Activated T-cell treated with anti-CD3 and anti-CD28 coated beads for 1 hour (primary cell): Measurements from ENCODE around the gene PKNOX1.
"Not testable (repeated sequence)": the region's sequence is repeated elsewhere in the genome, so short reads cannot be mapped to it uniquely, and the experiment has no call there.

ENCODE experiments used
- DNase-seq: peaks from one replicate; pipeline ENCODE4 v3.0.0-alpha.2; 2020; ENCODE audit warnings: low read depth

PKNOX1 gene, protein sequence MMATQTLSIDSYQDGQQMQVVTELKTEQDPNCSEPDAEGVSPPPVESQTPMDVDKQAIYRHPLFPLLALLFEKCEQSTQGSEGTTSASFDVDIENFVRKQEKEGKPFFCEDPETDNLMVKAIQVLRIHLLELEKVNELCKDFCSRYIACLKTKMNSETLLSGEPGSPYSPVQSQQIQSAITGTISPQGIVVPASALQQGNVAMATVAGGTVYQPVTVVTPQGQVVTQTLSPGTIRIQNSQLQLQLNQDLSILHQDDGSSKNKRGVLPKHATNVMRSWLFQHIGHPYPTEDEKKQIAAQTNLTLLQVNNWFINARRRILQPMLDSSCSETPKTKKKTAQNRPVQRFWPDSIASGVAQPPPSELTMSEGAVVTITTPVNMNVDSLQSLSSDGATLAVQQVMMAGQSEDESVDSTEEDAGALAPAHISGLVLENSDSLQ

DNA sequence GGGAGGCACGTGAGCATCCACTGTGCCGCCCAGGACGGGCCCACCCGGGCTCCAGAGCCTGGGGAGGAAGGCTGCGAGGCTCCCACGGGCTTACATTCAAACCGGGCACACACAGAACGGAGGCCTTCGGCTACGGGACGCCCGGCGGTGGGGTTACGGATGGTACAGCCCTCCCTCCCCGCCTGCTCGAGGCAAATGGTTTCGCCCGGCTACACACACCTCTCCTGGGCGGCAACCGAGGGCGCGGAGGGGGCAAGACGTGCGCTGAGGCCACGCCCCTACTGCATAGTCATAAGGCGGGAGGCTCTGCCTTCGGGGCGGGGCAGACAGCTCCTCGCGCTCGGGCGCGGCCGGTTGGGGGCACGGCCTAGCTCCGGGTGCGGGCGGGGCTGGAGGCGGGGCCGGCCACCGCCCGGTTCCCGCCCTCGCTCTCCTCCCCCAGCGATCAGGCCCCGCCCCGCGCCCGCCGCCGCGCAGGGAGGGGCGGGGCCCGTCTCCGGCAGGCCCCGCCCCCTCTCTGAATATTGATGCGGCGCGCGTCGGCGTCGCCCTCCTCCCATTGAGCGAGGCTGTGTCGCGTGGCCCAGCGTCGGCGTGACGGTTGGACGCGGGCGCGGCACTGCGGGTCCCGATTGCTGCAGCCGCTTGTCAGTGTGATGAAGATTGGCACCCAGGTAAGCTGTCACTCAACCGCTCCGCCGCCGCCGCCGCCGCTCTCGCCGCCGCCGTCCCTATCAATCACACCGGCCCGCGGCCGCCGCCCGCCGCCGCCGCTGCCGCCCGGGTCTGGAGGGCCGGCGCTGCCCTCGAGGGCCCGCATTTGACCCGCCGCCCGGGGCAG lies at the start of gene PKNOX1:
TSS of gene PKNOX1 (plus strand) at position 572 of the 841 bp plus-strand sequence. CDS start 29,820 bp downstream, outside the sequence.
- DNase-seq = peak; percentile 99

DNA sequence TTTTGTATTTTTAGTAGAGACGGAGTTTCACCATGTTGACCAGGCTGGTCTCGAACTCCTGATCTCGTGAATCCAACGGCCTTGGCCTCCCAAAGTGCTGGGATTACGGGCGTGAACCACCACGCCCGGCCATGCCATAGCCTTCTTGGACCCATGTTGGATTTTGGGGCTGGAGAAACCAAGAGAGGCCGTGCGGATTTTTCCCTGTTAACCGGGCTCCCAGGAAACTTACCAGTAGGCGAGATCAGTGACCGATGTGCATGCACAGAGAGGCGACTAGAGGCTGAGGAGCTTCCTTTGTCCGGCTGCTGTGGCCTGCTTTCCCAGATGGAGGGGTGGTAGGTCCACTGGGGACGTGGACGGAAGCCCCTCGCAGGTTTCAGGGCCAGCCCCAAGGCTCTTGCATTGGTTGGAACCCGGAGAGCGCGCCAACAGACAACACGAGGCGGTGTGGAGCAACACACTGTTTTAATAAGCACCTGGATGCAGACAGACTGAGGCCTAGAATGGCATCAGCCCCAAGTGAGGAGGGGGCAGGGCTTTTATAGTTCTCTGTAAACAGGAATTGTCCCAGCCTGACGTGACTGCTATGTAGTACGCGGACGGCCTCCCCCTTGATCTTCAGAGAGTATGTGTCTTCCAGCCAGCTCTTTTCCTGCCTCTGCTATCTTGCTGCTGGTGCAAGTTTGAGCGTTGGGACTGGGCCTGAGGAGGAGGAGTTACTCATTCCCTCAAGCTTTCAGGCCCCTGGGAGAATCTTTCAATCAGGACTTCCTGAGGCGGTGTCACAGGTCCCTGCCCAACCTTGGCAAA lies 49.0 kb upstream of the PKNOX1 start, which contains the start of gene ERVH48-1:
TSS of gene ERVH48-1 (minus strand) at position 517 of the 813 bp plus-strand sequence. CDS start 6,624 bp downstream, outside the sequence.
- DNase-seq = no peak

DNA sequence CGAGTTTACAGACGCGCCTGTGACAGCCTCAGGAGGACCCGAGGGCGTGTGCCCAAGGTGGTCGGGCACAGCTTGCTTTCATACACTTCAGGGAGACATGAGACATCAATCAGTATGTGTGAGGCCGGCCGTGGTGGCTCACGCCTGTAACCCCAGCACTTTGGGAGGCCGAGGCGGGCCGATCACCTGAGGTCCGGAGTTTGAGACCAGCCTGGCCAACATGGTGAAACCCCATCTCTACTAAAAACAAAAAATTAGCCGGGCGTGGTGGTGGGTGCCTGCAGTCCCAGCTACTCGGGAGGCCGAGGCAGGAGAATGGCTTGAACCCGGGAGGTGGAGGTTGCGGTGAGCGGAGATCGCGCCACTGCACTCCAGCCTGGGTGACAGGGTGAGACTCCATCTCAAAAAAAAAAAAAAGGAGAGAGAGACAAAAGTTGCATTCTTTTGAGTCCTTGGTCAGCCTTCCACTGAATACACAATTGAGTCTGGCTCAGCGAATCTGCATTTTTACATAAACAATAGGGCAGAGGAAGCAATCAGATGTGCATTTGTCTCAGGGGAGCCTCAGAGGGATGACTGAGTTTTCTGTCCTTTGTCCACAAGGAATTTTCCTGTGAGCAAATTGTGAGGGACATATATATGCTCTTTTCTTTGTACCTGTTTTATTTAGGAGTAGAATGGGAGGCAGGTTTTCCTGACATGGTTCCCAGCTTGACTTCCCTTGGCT lies 46.7 kb upstream of the PKNOX1 start:
- not testable (repeated sequence) for DNase-seq

DNA sequence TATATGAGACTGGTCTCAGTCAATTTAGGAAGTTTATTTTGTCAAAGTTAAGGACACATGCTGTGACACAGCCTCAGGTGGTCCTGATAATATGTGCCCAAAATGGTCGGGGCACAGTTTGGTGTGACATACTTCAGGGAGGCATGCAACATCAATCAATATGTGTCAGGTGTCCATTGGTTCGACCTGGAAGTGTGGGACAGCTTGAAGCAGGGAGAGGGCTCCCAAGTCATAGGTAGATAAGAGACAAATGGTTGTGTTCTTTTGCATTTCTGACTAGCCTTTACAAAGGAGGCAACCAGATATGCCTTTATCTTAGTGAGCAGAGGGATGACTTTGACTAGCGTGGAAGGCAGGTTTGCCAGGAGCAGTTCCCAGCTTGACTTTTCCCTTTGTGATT lies 44.4 kb upstream of the PKNOX1 start:
- no peak for DNase-seq

DNA sequence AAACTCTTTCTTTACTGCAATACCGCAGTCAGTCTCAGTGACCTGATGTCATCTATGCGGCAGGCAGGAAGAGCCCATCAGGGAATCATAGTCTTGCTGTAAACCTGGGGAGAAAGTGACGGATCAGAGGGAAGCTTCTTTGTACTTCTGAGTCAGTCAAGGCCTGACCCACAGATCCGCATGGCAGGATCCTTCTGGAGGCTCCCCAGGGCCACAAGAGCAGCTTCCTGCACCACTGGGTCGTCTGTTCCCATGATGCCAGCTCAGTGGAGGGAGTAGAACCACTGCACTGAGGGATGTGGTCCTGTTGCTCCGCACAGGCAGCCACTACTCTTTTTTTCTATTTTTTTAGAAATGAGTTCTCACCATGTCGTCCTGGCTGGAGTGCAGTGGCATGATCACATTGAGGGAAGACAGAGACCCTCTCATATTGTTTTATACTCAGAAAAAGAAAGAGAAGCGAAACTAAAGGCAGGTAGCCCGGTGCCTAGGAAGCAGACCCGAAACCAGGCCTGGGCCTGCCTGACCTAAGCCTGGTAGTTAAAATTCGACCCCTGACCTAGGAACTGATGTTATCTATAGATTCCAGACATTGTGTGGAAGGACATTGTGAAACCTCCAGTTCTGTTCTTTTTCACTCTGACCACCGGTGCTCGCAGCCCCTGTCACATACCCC lies 42.7 kb upstream of the PKNOX1 start:
- DNase-seq = no peak

DNA sequence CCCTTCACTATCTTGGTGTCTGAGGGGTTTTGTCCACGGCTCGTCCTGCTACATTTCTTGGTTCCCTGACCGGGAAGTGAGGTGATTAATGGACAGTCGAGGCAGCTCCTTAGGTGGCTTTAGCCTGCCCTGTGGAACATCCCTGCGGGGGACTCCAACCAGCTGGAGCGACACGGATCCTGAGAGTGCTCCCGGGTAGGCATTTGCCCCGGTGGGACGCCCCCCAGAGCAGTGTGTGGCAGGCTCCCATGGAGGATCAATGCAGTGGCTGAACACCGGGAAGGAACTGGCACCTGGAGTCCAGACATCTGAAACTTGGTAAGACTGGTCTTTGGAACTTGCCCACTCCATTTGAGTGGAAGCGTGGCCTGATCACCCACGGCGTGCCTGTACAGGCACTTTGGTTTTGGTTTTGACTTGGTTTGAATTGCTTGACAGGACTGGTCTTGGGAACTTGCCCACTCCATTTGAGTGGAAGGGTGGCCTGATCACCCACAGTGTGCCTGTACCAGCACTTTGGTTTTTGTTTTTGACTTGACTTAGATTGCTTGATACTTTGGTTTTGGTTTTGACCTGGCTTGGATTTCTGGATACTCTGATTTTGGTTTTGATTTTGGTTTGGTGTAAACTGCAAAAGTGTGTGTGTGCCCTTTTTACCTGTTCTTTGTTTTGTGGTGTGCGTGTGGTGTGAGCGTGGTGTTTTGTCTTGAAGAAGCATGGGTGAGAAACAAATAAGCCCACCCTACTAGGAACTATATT lies 41.8 kb upstream of the PKNOX1 start:
- DNase-seq = not testable (repeated sequence)

DNA sequence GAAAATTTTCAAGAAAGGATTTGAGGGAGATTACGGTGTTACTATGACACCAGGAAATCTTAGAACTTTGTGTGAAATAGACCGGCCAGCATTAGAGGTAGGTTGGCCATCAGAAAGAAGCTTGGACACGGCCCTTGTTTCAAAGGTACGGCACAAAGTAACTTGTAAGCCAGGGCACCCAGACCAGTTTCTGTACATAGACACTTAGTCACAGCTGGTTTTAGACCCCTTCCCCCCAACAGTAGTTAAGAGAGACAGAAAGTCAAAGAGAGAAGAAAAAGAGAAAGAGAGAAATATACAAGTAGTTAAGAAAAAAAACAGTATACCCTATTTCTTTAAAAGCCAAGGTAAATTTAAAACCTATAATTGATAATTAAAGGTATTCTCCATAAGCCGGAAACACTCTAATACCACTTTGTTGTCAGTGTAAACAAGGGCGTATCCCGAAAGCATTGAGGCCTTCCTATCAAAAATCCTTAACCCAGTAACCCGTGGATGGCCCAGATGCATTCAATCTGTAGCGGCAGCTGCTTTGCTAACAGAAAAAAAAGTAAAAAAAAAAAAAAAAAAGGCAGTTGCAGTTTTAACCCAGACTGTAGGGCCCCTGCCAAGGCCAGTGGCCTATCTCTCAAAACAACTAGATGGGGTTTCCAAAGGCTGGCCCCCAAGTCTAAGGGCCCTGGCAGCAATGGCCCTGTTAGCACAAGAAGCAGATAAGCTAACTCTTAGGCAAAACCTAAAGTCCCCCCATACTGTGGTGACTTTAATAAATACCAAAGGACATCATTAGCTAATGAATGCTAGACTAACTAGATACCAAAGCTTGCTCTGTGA lies 41.0 kb upstream of the PKNOX1 start:
- not testable (repeated sequence) for DNase-seq

DNA sequence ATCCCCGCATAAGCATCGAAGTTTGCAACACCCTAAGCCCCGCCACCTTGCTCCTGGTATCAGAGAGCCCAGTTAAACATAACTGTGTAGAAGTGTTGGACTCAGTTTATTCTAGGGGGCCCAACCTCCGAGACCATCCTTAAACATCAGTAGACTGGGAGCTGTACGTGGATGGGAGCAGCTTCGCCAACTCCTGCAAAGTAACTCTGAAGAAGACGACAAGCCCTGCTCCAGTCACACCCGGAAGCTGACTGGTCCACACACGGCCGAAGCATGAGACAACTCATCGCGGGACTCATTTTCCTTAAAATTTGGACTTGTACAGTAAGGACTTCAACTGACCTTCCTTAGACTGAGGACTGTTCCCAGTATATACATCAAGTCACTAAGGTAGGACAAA lies 40.4 kb upstream of the PKNOX1 start:
- not testable (repeated sequence) for DNase-seq

DNA sequence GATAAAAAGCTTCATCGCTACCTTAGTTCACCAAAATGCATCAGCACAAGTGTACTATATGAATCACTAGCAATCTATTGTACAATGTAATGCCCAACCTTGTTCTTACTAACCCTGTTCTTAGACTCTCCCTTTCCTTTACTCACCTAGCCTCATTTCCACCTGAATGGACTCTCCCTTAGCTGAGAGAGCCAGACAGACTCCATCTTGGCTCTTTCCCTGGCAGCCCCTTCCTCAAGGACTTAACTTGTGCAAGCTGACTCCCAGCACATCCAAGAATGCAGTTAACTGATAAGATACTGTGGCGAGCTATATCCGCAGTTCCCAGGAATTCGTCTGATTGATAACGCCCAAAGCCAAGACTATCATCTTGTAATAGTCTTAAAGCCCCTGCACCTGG lies 38.0 kb upstream of the PKNOX1 start:
- not testable (repeated sequence) for DNase-seq

DNA sequence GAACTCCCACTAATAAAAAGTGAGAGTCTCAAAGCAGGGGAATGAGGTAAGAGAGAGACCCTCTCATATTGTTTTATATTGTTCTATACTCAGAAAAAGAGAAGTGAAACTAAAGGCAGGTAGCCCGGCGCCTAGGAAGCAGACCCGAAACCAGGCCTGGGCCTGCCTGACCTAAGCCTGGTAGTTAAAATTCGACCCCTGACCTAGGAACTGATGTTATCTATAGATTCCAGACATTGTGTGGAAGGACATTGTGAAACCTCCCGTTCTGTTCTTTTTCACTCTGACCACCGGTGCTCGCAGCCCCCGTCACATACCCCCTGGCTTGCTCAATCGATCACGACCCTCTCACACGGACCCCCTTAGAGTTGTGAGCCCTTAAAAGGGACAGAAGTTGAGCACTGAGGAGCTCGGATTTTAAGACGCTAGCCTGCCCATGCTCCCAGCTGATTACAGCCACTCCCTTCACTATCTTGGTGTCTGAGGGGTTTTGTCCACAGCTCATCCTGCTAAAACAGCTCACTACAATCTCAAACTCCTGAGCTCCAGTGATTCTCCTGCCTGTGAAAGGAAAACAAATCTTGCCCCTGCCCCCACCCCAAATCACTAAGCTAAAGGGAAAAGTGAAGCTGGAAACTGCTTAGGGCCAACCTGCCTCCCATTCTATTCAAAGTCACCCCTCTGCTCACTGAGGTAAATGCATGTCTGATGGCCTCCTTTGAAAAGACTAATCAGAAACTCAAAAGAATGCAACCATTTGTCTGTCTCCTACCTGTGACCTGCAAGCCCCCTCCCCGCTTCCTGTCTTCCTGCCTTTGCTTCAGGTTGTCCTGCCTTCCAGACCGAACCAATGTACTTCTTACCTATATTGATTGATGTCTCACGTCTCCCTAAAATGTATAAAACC lies 37.1 kb upstream of the PKNOX1 start:
- DNase-seq = not testable (repeated sequence)

DNA sequence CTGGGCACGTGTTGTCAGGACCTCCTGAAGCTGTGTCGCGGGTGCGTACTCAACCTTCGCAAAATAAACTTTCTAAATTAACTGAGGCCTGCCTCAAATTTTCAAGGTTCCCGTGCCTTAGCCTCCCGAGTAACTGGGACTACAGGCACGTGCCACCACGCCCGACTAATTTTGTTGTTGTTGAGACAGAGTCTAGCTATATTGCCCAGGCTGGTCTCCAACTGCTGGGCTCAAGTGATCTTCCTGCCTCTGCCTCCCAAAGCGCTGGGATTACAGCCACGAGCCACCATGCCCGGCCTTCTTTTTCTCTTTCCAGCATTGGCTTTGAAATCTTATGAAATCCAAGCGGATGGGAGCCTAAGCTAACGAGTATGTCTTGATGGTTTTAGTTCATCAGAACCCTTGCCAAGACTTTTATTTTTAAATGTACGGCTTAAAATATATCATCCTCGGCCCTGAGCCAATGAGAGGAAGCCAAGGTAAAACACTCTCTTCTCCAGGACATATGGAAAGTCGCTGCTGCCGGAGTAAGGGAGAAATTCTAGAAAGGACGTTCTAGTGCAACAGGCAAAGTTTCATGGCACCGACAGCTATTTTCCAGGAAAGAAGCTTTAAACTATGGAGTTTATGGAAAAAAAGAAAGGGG lies 36.3 kb upstream of the PKNOX1 start:
- DNase-seq = no peak

DNA sequence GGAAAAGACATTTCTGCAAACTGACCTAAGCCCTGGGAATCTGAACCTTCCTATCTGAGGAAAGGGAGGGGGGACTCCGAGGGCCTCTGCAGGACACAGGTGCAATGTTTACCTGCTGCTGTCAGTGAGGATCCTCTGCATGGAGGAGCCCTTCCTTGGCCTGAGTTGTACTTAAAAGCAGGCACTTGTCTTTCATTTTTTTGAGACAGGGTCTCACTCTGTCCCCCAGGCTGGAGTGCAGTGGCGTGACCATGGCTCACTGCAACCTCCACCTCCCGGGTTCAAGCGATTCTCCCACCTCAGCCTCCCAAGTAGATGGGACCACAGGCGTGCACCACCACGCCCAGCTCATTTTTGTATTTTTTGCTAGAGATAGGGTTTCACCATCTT lies 35.8 kb upstream of the PKNOX1 start:
- not testable (repeated sequence) for DNase-seq

DNA sequence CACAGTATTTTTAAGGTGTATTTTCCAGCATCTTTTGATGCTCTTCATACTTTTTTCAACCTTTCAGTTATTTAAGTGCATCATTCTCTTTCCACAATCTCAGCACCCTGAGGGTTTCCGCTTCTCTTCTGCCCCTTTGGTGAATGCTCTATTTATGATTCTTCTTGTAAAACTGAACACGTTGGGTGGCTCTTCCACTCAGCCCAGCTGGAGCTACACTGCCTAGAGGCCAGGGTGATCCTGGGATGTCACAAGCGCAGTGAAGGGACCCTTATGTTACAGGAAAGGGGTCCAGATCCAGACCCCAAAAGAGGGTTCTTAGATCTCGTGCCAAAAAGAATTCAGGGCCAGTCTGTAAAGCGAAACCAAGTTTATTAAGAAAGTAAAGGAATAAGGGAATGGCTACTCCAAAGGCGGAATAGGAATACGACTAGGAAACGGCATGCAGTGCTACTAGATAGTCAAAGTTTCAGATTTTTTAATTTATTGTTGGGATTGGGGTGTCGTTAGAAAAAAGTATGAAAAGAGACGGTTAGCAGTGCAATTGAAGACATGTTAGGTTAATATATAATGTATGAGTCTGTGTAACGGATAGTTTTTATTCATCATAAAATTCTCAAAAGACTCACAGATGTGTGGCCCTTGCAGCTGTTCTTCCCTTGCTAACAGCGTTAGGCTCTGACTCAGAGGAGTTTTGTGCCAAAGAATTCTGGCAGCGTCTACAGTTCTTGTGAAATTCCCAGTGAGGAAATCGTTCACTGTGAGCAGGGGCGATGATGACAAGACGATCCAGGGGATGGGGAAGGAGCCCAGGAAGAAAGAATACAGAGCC lies 34.6 kb upstream of the PKNOX1 start:
- no peak for DNase-seq

DNA sequence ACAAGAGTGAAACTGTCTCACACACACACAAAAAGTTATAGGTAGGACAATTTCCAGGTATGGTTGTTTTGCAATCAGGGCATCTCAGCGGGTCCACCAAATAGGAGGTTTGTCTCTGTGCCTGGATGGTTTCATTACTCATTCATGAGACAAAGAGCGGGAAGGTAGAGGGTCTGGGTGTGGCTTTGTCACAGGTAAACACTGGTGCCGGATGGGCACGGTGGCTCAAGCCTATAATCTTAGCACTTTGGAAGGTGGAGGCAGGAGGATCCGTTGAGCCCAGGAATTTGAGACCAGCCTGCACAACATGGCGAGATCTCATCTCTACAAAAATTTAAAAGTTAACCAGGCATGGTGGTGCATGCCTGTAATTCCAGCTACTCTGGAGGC lies 32.7 kb upstream of the PKNOX1 start:
- no peak for DNase-seq

DNA sequence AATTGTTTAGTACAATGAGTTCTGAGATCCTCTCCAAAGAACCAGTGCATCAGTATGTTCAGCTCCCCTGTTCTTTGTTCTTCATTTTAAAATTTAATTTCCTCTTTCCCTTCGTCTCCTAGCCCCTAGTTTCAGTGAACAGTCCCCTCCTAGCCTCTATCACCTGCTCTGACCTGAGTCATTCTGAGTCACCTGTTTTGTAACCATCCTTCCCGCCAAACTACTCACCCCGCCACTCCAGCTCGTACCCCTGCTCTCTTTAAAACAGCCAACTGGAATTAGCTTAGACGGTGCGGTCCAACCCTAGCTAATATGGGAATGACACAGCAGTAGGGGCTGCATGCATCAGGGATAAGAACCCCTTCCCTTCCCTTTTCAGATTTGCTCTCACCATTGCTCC lies 32.1 kb upstream of the PKNOX1 start:
- no peak for DNase-seq

DNA sequence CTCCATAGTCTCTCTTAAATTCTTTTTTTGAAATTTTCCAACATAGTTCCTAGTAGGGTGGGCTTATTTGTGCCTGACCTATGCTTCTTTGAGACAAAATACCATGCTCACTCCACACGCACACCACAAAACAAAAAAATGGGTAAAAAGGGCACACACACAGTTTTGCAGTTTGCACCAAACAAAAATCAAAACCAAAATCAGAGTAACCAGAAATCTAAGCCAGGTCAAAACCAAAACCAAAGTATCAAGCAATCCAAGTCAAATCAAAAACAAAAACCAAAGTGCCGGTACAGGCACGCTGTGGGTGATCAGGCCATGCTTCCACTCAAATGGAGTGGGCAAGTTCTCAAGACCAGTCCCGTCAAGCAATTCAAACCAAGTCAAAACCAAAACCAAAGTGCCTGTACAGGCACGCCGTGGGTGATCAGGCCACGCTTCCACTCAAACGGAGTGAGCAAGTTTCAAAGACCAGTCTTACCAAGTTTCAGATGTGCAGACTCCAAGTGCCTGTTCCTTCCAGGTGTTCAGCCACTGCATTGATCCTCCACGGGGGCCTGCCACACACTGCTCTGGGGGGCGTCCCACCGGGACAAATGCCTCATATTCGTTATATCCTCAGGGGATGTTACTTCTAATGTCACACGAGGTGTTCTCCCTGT lies 25.1 kb upstream of the PKNOX1 start:
- not testable (repeated sequence) for DNase-seq
